ENCODE data around the gene SKAP1.

Gene SKAP1

GRCh38 chr17:48162946-48163506, 267.0 kb downstream of the SKAP1 start:
- DNase-seq = no peak

DNA sequence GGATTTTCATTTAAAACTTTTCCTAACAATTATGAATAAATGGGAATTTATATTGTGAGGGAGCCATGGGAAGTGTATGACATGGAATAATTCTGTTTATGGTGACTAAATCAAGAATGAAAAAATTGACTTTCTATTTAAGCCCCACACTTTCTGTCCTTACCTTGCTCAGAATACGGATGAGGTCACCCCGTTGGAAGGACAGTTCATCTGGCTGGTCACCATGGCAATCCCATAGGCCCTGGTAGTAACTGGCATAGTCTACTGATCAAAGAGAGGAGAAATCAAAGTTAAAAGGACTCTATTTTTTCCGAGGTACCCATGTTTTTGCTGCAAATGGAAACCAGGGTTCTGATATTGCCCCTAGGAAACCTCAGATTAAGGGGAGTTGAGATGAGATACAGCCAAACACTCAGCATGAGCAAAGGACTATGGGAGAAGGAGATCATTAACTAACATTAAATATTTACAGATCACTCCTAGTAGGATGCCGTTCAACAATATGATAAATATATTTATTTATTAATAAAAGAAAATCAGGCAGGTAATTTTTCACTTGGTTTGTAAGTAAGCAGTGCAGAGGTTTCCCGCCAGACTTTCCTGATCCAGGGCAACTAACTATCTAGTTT, 267.6 kb downstream of the SKAP1 start:
- no peak for DNase-seq

GRCh38 chr17:48161127-48161905, 268.7 kb downstream of the SKAP1 start:
- no peak for DNase-seq

DNA sequence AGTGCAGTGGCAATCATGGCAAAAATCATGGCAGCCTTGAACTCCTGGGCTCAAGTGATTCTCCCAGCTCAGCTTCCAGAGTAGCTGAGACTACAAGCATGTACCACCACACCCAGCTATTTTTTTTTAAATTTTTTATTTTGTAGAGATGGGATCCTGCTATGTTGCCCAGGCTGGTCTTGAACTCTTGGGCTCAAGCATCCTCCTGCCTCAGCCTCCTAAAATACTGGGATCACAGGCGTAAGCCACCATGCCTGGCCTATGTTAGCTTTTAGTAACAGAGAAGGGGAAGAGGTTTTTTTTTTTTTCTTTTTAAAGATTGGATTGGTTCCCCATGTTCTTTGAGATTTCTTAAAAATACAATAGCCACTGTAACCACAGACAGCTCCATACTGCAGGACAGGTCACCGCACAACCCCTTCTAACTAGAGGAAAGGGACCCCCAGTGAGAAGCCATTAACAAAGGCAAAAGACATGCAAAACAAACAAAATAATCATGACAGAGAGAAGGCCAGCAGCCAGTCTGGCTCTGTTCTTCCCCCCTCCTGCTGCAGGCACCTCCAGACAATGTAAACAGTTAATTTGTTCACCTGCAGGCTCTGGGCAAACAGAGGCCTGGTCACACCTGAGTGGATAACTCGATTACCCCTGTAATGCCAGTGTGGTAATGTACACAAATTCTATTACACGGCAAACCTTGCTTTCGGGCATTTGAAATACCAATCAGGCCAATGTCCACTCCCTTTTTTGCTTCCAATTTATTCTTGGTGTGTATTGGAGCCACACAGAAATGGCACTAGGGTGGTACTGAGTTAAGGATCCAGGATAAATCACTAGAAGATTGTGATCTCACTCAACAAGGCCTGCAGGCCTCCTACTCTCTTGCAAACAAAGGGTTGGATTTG, 269.6 kb downstream of the SKAP1 start:
- no peak for DNase-seq

GRCh38 chr17:48159232-48159631, 270.8 kb downstream of the SKAP1 start:
- DNase-seq = no peak

DNA sequence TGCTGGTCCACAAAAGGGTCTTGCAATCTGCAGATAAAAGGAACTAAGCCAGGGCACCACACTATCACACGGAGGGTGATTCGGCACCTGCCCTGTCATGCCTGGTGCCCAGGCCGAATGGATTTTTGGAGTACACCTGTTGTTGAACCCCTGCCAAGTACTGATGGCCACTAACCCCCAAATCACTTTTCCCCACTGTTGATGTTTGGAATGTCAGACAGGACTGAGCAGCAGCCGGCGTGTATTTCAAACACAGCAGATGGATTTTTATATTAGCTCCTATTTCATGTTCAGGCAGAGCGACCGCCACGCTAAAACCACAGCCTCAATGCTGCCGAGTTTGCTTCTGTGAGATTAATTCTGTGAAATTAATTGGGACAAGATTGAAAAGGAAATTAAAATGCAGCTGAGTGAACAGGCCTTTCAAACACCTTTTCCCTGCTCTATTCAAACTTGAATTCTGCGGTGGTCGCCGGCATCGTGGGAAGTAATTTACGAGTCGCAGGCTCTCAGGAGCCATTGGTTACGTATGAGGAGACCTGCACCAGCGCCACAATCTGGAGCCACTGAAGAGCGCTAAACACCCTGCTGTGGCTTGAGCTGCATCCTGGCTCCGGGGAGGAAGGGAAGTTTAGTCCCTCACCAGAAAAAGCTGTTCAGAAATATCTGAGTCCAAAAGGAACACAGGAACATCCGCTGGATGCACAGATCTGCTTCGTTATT, 274.0 kb downstream of the SKAP1 start:
- DNase-seq = no peak

GRCh38 chr17:48153691-48154358, 276.2 kb downstream of the SKAP1 start:
- DNase-seq = no peak

GRCh38 chr17:48152289-48152688, 277.7 kb downstream of the SKAP1 start:
- no peak for DNase-seq

- DNase-seq = no peak
These were observed 278.8 kb downstream of the SKAP1 start for GRCh38 chr17:48151220-48151619.

DNA sequence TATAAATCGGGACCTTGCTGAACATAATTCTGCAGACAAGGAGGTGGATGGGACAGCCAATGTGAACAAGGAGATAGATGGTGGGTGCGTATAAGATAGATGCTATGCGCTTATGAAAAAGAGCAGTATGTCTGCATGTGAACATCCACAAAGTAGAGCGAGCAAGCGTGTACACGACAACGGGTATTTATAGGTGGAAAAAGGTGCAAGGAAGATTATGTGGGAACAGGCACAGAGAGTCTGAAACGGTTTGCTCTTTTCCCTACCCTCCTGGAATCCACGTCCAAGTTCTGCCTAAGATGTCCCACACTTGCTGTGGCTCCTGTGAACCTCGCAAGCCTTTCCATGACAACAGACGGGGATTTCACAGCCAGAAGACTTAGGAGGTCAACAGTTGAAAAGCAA, 279.4 kb downstream of the SKAP1 start:
- no peak for DNase-seq

DNA sequence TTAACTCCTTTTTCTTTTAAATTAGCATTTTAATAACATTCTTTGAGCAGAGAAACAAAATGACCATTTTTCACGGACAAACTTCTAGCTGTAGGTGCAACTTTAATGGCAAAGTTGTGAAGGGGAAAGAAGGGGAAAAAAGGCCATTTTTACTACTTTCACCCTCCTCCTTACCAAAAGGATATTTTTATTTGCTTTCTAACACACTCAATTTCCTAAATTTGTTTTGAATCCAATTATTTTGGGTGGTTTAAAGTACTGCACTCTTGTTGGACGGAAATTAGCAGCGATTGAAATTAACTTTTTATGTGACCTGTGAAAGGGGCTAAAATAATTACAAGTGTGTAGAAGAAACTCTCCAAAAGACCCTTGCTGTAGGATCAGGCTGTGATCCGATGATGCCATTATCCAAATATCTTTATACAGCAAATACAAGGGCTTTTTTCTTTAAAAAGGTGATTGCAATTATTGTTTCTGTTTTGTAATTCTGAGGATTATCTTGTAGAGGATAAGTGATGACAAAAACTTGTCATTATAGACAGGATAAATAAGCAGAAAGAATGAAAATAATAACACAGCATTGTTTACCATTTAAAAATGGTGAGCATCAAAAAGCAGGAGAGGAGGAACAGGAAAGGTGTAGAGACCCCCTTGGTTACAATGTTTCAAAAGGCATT, 280.1 kb downstream of the SKAP1 start:
- DNase-seq = no peak

- DNase-seq = no peak
These were observed 280.9 kb downstream of the SKAP1 start for GRCh38 chr17:48148854-48149786.

DNA sequence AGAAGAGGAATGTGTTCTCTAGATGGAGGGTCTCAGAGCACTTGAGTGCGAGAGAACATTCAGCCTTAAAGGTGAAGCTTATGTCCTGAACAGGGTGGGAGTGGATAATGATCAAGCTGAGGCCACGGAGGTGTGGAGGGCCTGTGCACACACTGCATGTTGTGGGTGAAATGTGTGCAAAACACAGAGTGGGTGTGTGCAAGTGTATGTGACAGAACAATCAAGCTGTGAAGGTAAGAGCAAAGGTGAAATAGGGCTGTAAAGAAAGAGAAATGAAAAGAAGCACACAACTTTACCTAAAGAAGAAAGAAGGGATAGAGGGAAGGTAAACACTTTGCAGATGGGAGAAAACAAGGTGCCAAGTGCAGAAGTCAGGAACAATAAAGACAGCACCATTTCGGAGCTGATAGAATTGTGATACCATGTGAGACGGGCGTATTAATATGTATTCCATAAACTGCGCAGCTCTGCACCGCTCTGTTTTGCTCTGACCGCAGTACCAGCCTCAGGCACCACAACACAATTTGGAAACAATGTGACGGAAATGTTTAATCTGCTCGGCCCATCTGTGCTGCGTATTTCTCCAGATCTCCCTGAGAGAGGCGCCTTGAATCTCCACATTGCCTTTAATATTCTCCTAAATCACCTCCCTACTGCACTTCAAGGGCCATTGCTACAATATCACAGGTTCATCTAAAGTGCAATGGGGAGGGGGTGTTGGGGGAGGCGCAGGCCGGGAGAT, 281.8 kb downstream of the SKAP1 start:
- DNase-seq = no peak

DNA sequence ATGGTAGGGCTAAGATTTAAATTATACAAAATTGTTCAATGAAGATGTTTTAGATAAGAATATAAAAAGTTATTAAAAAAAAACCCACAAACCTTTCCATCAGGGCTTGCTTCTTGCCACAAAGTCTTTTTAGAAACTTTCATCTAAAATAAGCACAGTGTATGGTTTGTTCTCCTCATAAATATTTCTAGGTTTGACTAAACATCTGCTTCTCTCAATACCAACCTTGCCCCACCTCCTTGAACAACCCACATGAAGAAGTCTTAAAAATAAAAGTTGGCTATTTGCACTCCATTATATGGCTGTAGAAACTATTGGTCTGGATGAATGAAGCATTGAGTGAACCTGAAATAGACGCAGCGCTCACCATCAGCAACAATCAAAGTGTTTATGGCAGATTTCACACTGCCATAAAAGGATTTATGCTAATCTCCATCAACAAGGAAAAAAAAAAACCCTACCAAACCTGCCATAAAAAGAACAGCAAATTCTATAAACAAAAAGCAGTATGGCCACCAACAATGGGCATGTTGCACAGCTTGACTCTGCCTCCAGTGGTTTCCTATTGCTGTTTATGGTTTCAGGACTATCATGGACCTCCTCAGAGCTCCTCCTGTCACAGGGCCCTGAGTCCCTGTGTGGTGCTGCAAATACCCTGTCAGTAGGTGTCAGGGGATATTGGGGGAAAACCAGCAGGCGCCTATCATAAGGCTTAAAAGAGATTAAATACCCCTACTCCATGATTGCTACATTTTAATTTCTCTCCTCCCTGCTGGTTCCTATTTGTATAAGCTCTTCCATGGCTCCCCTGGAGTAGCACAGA, 284.8 kb downstream of the SKAP1 start:
- no peak for DNase-seq

DNA sequence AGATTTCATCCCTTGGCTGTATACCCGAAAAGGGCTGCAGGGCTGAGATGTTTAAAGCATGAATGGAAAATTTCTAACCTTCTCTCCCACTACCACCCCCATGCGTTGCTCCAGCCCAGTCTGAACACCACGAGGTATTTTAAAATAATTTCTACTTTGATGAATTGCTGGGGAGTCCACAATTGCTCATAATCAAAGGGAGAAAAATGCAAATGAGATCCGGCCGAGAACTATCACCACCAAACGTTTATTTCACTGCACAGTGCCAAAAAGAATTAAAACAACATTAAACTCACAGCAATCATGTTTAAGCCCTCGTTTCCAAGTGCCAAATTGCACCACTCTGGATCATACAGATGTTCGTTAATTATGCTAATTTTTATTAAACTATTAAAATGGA, 285.8 kb downstream of the SKAP1 start:
- DNase-seq = no peak

DNA sequence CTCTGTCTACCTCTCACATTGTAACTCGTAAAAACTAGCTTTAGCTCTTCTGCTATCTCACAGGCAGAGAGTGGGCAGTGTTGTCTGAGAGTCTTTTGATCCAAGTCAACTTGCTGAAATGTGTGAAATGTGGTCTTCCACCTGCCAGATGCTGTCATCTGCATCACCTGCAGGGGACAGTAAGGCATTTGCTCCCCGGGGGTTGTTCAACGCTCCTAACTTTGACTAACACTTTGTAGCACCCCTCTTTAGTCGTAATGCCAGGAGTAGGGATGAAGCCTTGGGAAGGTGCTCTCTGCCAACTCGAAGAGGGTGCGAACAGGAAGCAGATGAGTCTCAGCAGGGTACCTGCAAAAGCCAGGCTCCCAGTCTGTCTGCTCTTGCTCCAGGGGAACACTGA, 286.4 kb downstream of the SKAP1 start:
- DNase-seq = no peak

GRCh38 chr17:48139944-48140343, 290.1 kb downstream of the SKAP1 start:
- no peak for DNase-seq

- DNase-seq = no peak
These were observed 292.4 kb downstream of the SKAP1 start for GRCh38 chr17:48137656-48138055.
